Endodermal cell (in vitro differentiated cells): ENCODE data around the gene MXRA7. TPM values are rescaled to one million over a fixed set of nuclear protein-coding genes. Genes with fewer than 3 reads are reported as not detected.

Experiments used
- DNase-seq: peaks from one replicate; pipeline ENCODE4 v3.0.0-alpha.2; 2017
- H3K27ac ChIP-seq: 2 replicates; pipeline ENCODE4 v1.5.1; 2013; ENCODE audit warnings: mild to moderate bottlenecking, low read depth, low read length, moderate library complexity
- H3K27me3 ChIP-seq: 2 replicates; pipeline ENCODE4 v1.6.1; 2013; ENCODE audit warnings: mild to moderate bottlenecking, low read length, moderate library complexity; ENCODE audit not compliant: insufficient read depth, control insufficient read depth, poor library complexity, severe bottlenecking
- H3K36me3 ChIP-seq: 2 replicates; pipeline ENCODE4 v1.7.0; 2013; ENCODE audit warnings: mild to moderate bottlenecking, low read length, moderate library complexity; ENCODE audit not compliant: control insufficient read depth, insufficient read depth
- H3K4me1 ChIP-seq: one replicate; pipeline ENCODE4 v1.7.0; 2013; ENCODE audit warnings: low read length; ENCODE audit not compliant: control insufficient read depth, insufficient read depth
- H3K4me3 ChIP-seq: 2 replicates; pipeline ENCODE4 v1.5.1; 2013; ENCODE audit warnings: mild to moderate bottlenecking, low read length, moderate library complexity
- H3K9ac ChIP-seq: 2 replicates; pipeline ENCODE4 v1.6.1; 2013; ENCODE audit warnings: mild to moderate bottlenecking, low read length, moderate library complexity; ENCODE audit not compliant: poor library complexity, severe bottlenecking; ENCODE audit errors: extremely low read depth
- H3K9me3 ChIP-seq: 2 replicates; pipeline ENCODE4 v1.6.1; 2013; ENCODE audit warnings: mild to moderate bottlenecking, low read length, moderate library complexity; ENCODE audit not compliant: control insufficient read depth
- H3K27ac Mint-ChIP-seq: 2 replicates; pipeline ENCODE4 v1.8.0; 2020; ENCODE audit warnings: mixed read lengths
- H3K27me3 Mint-ChIP-seq: 2 replicates; pipeline ENCODE4 v1.8.0; 2021; ENCODE audit warnings: mild to moderate bottlenecking, mixed read lengths; ENCODE audit not compliant: insufficient read depth
- H3K36me3 Mint-ChIP-seq: 2 replicates; pipeline ENCODE4 v1.8.0; 2020; ENCODE audit warnings: low read depth, mixed read lengths
- H3K4me1 Mint-ChIP-seq: 2 replicates; pipeline ENCODE4 v1.8.0; 2020; ENCODE audit warnings: mixed read lengths
- H3K4me3 Mint-ChIP-seq: 2 replicates; pipeline ENCODE4 v1.8.0; 2020; ENCODE audit warnings: mild to moderate bottlenecking, moderate library complexity, mixed read lengths
- H3K9me3 Mint-ChIP-seq: 2 replicates; pipeline ENCODE4 v1.8.0; 2020; ENCODE audit warnings: mild to moderate bottlenecking, mixed read lengths
- CTCF ChIP-seq: fragments of 200-600 bp; sonication (generic); conservative IDR thresholded peaks from 2 replicates; pipeline ENCODE4 v1.5.0; 2021; ENCODE audit warnings: antibody characterized with exemption, mild to moderate bottlenecking
- WGBS, 2 experiments: methylation state at CpG; one replicate each; pipeline versions ENCODE4 v1.1.5 to v1.1.7; 2013; ENCODE audit warnings: missing lambda C conversion rate in 2 of 2, mixed read lengths in 1 of 2; ENCODE audit not compliant: insufficient coverage in 1 of 2, insufficient read length in 1 of 2; 5-methylcytosine and 5-hydroxymethylcytosine counted together
- total RNA-seq, 2 donors: library from RNA; stranded (reverse); fragmentation: NEBNext Ultra II Directional in 1 of 2; extraction: Animal tissue kit (Norgen Biotek cat#: 25700) in 1 of 2; gene quantifications; 2 replicates in 1 of 2; 3 replicates in 1 of 2; pipeline ENCODE4 v1.2.1, GENCODE V29; 2021

Gene MXRA7
- total RNA-seq, 2 donors from 2014 or later = 61.6 to 77.1 TPM

- Histone ChIP-seq H3K9ac (peak overlapping the region; percentile 64), H3K4me1 (peaks cover 19% of the 10 kb centered on the region), H3K27ac (peak overlapping the region; percentile 41), H3K9me3 (peaks cover 4% of the 10 kb centered on the region), H3K27me3 (no peaks in the 10 kb centered on the region), H3K36me3 (peaks cover 12% of the 10 kb centered on the region), H3K4me3 (peak overlapping the region; percentile 92)
- DNase-seq = peak; percentile 92
- WGBS, 2 experiments = 25 to 26% methylated on average over 19 to 29 of the region's 29 CpGs
- peaks cover 4% of the 10 kb centered on the region for H3K36me3 Mint-ChIP-seq
- H3K9me3 Mint-ChIP-seq = no peaks in the 10 kb centered on the region
- peak overlapping the region; percentile 70 for H3K4me3 Mint-ChIP-seq
- peaks cover 7% of the 10 kb centered on the region for H3K27me3 Mint-ChIP-seq
- peaks cover 31% of the 10 kb centered on the region for H3K4me1 Mint-ChIP-seq
- no peak for TF ChIP-seq CTCF
- peak overlapping the region; percentile 87 for H3K27ac Mint-ChIP-seq
Measured at GRCh38 chr17:76709077-76709950, 1.5 kb downstream of the MXRA7 start.

GRCh38 chr17:76707985-76708807 is 2.6 kb downstream of the MXRA7 start:
- WGBS, 2 experiments = 18 to 22% methylated on average over 4 to 14 of the region's 14 CpGs
- peak overlapping the region; percentile 77 for H3K27ac ChIP-seq
- peak overlapping the region; percentile 92 for H3K4me3 ChIP-seq
- no peaks in the 10 kb centered on the region for H3K9me3 Mint-ChIP-seq
- H3K4me1 Mint-ChIP-seq = peaks cover 31% of the 10 kb centered on the region
- peak overlapping the region; percentile 83 for H3K27ac Mint-ChIP-seq
- H3K9me3 ChIP-seq = peaks cover 4% of the 10 kb centered on the region
- peaks cover 7% of the 10 kb centered on the region for H3K27me3 Mint-ChIP-seq
- H3K36me3 ChIP-seq = peaks cover 4% of the 10 kb centered on the region
- peak overlapping the region; percentile 70 for H3K4me3 Mint-ChIP-seq
- H3K9ac ChIP-seq = no peak overlapping the region
- peak; percentile 97 for DNase-seq
- peaks cover 19% of the 10 kb centered on the region for H3K4me1 ChIP-seq
- no peaks in the 10 kb centered on the region for H3K27me3 ChIP-seq
- H3K36me3 Mint-ChIP-seq = peaks cover 4% of the 10 kb centered on the region
- peak; percentile 91 for TF ChIP-seq CTCF

GRCh38 chr17:76706817-76707216 is 3.9 kb downstream of the MXRA7 start:
- peaks cover 7% of the 10 kb centered on the region for H3K27me3 Mint-ChIP-seq
- TF ChIP-seq CTCF = no peak
- WGBS, 2 experiments = 94 to 99% methylated on average over 3 of the region's 3 CpGs
- Histone ChIP-seq H3K4me1 (peaks cover 19% of the 10 kb centered on the region), H3K9ac (no peak overlapping the region), H3K27ac (no peak overlapping the region), H3K4me3 (no peak overlapping the region), H3K9me3 (peaks cover 4% of the 10 kb centered on the region), H3K27me3 (no peaks in the 10 kb centered on the region), H3K36me3 (no peaks in the 10 kb centered on the region)
- peaks cover 34% of the 10 kb centered on the region for H3K4me1 Mint-ChIP-seq
- no peak overlapping the region for H3K4me3 Mint-ChIP-seq
- no peaks in the 10 kb centered on the region for H3K9me3 Mint-ChIP-seq
- H3K36me3 Mint-ChIP-seq = peaks cover 2% of the 10 kb centered on the region
- DNase-seq = no peak
- H3K27ac Mint-ChIP-seq = no peak overlapping the region
